Astrocyte (in vitro differentiated cells and primary cell): ENCODE data around the gene PLEKHG1. TPM values are rescaled to one million over a fixed set of nuclear protein-coding genes. Genes with fewer than 3 reads are reported as not detected.

Source experiments
- DNase-seq: peaks from one replicate; pipeline ENCODE4 v3.0.0-alpha.2; 2010; ENCODE audit warnings: low read depth
- FAIRE-seq: peaks from 2 replicates; lab custom pipeline; 2011; peaks lifted over from hg19 to GRCh38; lab: Jason Lieb, UNC
- H2AFZ ChIP-seq: 2 replicates; pipeline ENCODE4 v1.6.0; 2012; ENCODE audit warnings: low read depth, low read length, inconsistent platforms
- H3K27ac ChIP-seq: 2 replicates; pipeline ENCODE4 v1.5.1; 2011; ENCODE audit warnings: low read depth, low read length, inconsistent platforms
- H3K27me3 ChIP-seq: 2 replicates; pipeline ENCODE4 v1.6.0; 2011; ENCODE audit warnings: low read length, inconsistent platforms; ENCODE audit not compliant: insufficient read depth
- H3K36me3 ChIP-seq: 2 replicates; pipeline ENCODE4 v1.5.1; 2011; ENCODE audit warnings: low read length, inconsistent platforms; ENCODE audit not compliant: insufficient read depth
- H3K4me1 ChIP-seq: 2 replicates; pipeline ENCODE4 v1.5.1; 2011; ENCODE audit warnings: low read length, inconsistent platforms; ENCODE audit not compliant: insufficient read depth
- H3K4me2 ChIP-seq: 2 replicates; pipeline ENCODE4 v1.6.0; 2012; ENCODE audit warnings: low read length, inconsistent platforms
- H3K4me3 ChIP-seq: 2 replicates; pipeline ENCODE4 v1.5.1; 2011; ENCODE audit warnings: low read depth, mild to moderate bottlenecking, low read length, inconsistent platforms; ENCODE audit not compliant: insufficient read depth
- H3K79me2 ChIP-seq: 2 replicates; pipeline ENCODE4 v1.6.0; 2012; ENCODE audit warnings: mild to moderate bottlenecking, low read length, inconsistent platforms; ENCODE audit not compliant: insufficient read depth
- H3K9ac ChIP-seq: 2 replicates; pipeline ENCODE4 v1.6.0; 2012; ENCODE audit warnings: mild to moderate bottlenecking, low read length, inconsistent platforms
- H3K9me3 ChIP-seq: 2 replicates; pipeline ENCODE4 v1.5.1; 2012; ENCODE audit warnings: low read depth, mild to moderate bottlenecking, low read length, inconsistent platforms; ENCODE audit not compliant: insufficient read depth
- H4K20me1 ChIP-seq: 2 replicates; pipeline ENCODE4 v1.6.0; 2012; ENCODE audit warnings: low read length, inconsistent platforms; ENCODE audit not compliant: insufficient read depth
- H3K27ac Mint-ChIP-seq: one replicate; pipeline ENCODE4 v1.8.0; 2021; ENCODE audit warnings: mild to moderate bottlenecking, mixed read lengths; ENCODE audit not compliant: unreplicated experiment
- H3K27me3 Mint-ChIP-seq: one replicate; pipeline ENCODE4 v1.8.0; 2021; ENCODE audit warnings: low read depth, mixed read lengths; ENCODE audit not compliant: unreplicated experiment
- H3K36me3 Mint-ChIP-seq: one replicate; pipeline ENCODE4 v1.8.0; 2021; ENCODE audit warnings: low read depth, mixed read lengths; ENCODE audit not compliant: unreplicated experiment
- H3K4me1 Mint-ChIP-seq: one replicate; pipeline ENCODE4 v1.8.0; 2021; ENCODE audit warnings: low read depth, mixed read lengths; ENCODE audit not compliant: unreplicated experiment
- H3K4me3 Mint-ChIP-seq: one replicate; pipeline ENCODE4 v1.8.0; 2021; ENCODE audit warnings: mild to moderate bottlenecking, moderate library complexity, mixed read lengths; ENCODE audit not compliant: unreplicated experiment
- H3K9me3 Mint-ChIP-seq: one replicate; pipeline ENCODE4 v1.8.0; 2021; ENCODE audit warnings: mild to moderate bottlenecking, mixed read lengths; ENCODE audit not compliant: unreplicated experiment
- EZH2 ChIP-seq: IDR thresholded peaks from 2 replicates; pipeline ENCODE4 v1.6.1; 2012; ENCODE audit warnings: mild to moderate bottlenecking, low read length, inconsistent platforms; ENCODE audit not compliant: insufficient read depth
- total RNA-seq: library from RNA; stranded (reverse); gene quantifications from 2 replicates; pipeline ENCODE4 v1.2.1, GENCODE V29; 2021
- TF ChIP-seq, protein P1 (sequence below): IDR thresholded peaks from 2 replicates; pipeline ENCODE4 v1.5.1; 2011; ENCODE audit warnings: low read depth, mild to moderate bottlenecking, inconsistent platforms, low read length, moderate library complexity; ENCODE audit not compliant: insufficient read depth

Gene PLEKHG1
- total RNA-seq, 1 donor from 2014 or later: 12.1 TPM

DNA sequence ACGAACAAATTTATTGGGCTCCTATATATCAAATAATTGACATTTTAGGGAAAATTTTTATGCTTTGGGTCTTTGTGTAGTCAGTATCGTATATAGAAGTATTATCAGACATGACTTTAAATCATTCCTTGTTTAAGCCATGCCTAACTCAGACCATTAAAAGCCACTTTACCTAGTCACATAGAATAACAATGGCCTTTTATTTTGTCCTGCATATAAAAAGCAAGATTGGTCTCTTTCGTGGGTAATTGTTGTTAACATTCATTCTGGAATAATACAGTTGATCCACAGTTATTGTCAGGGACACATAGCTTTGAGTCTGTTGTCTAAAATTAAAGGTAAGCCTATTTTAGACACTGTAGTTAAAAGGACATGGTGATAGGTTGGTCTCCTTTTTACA is 47.4 kb downstream of the PLEKHG1 start:
- no peaks in the 10 kb centered on the region for H3K79me2 ChIP-seq
- Mint-ChIP-seq H3K9me3 (no peaks in the 10 kb centered on the region), H3K4me3 (no peak overlapping the region), H3K4me1 (peaks cover 2% of the 10 kb centered on the region), H3K27me3 (no peaks in the 10 kb centered on the region), H3K36me3 (no peaks in the 10 kb centered on the region), H3K27ac (no peak overlapping the region)
- no peaks in the 10 kb centered on the region for H3K4me1 ChIP-seq
- no peak overlapping the region for H2AFZ ChIP-seq
- H3K9me3 ChIP-seq: no peaks in the 10 kb centered on the region
- no peaks in the 10 kb centered on the region for H4K20me1 ChIP-seq
- no peak overlapping the region for H3K4me2 ChIP-seq
- no peak overlapping the region for H3K9ac ChIP-seq
- no peaks in the 10 kb centered on the region for H3K27me3 ChIP-seq
- DNase-seq (no peak), FAIRE-seq (no peak)
- TF ChIP-seq, protein P1, sequence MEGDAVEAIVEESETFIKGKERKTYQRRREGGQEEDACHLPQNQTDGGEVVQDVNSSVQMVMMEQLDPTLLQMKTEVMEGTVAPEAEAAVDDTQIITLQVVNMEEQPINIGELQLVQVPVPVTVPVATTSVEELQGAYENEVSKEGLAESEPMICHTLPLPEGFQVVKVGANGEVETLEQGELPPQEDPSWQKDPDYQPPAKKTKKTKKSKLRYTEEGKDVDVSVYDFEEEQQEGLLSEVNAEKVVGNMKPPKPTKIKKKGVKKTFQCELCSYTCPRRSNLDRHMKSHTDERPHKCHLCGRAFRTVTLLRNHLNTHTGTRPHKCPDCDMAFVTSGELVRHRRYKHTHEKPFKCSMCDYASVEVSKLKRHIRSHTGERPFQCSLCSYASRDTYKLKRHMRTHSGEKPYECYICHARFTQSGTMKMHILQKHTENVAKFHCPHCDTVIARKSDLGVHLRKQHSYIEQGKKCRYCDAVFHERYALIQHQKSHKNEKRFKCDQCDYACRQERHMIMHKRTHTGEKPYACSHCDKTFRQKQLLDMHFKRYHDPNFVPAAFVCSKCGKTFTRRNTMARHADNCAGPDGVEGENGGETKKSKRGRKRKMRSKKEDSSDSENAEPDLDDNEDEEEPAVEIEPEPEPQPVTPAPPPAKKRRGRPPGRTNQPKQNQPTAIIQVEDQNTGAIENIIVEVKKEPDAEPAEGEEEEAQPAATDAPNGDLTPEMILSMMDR: no peak
- TF ChIP-seq EZH2: no peak
- H3K4me3 ChIP-seq: no peak overlapping the region
- H3K36me3 ChIP-seq: no peaks in the 10 kb centered on the region
- H3K27ac ChIP-seq: no peak overlapping the region

Other genes starting within 250 kb of the PLEKHG1 start
- not detected in 2 replicates for gene IYD, start 230.9 kb upstream of the PLEKHG1 start, total RNA-seq